Lung (tissue), 12 donors: Measurements from ENCODE around the gene POU6F1. TPM values are rescaled to one million over a fixed set of nuclear protein-coding genes. Genes with fewer than 3 reads are reported as not detected.

Source experiments
- ATAC-seq: fragments of 200-7000 bp; cut with Tn5 transposase; one replicate; pipeline ENCODE4 v1.9.1; 2020; ENCODE audit warnings: moderate number of reproducible peaks; ENCODE audit not compliant: insufficient read depth, low FRiP score
- DNase-seq, 3 donors: peaks; one replicate each; pipeline ENCODE4 v3.0.0-alpha.2; 2013 to 2017
- H3K27ac ChIP-seq, 2 donors: one replicate each; pipeline ENCODE4 v1.5.1; 2013; ENCODE audit warnings: mild to moderate bottlenecking in 2 of 2, moderate library complexity in 2 of 2, control low read depth in 1 of 2, inconsistent platforms in 1 of 2, low read depth in 1 of 2, low read length in 1 of 2
- H3K27me3 ChIP-seq, 3 donors: one replicate each; pipeline ENCODE4 v1.5.1; 2013; ENCODE audit warnings: low read length in 2 of 3; ENCODE audit not compliant: control insufficient read depth in 3 of 3, insufficient read depth in 3 of 3
- H3K36me3 ChIP-seq, 4 donors: one replicate each; pipeline ENCODE4 v1.5.1; 2013; ENCODE audit warnings: low read length in 4 of 4, mild to moderate bottlenecking in 1 of 4, moderate library complexity in 1 of 4; ENCODE audit not compliant: control insufficient read depth in 4 of 4, insufficient read depth in 4 of 4
- H3K4me1 ChIP-seq, 5 donors: one replicate each; pipeline ENCODE4 v1.5.1; 2013; ENCODE audit warnings: low read length in 5 of 5, mild to moderate bottlenecking in 2 of 5, moderate library complexity in 1 of 5; ENCODE audit not compliant: control insufficient read depth in 5 of 5, insufficient read depth in 5 of 5
- H3K4me3 ChIP-seq: one replicate; pipeline ENCODE4 v1.5.1; 2013; ENCODE audit warnings: mild to moderate bottlenecking, control low read depth, moderate library complexity
- H3K9ac ChIP-seq, 2 donors: one replicate each; pipeline ENCODE4 v1.5.1; 2013; ENCODE audit warnings: low read length in 2 of 2, control low read depth in 1 of 2; ENCODE audit not compliant: insufficient read depth in 1 of 2
- H3K9me3 ChIP-seq, 4 donors: one replicate each; pipeline ENCODE4 v1.5.1; 2013; ENCODE audit warnings: low read length in 3 of 4, mild to moderate bottlenecking in 1 of 4, moderate library complexity in 1 of 4; ENCODE audit not compliant: control insufficient read depth in 4 of 4, insufficient read depth in 3 of 4
- CTCF ChIP-seq: IDR thresholded peaks from 2 replicates; pipeline ENCODE4 v1.5.1; 2012; ENCODE audit warnings: mild to moderate bottlenecking; ENCODE audit errors: control extremely low read depth, extremely low read depth
- WGBS, 2 donors: extraction: QIAGEN DNeasy Blood & Tissue Kit; methylation state at CpG; one replicate each; pipeline ENCODE4 v1.1.7; 2013; 5-methylcytosine and 5-hydroxymethylcytosine counted together
- polyA plus RNA-seq, 2 donors: library from polyadenylated mRNA; stranded (reverse); fragments of 200-250 nt; gene quantifications; one replicate each; pipeline ENCODE4 v1.2.1, GENCODE V29; 2013
- total RNA-seq, 2 donors: library from RNA; depleted of rRNA in 1 of 2; stranded (reverse); fragments of >200 nt in 1 of 2; gene quantifications; one replicate each; pipeline ENCODE4 v1.2.1, GENCODE V29; 2014 to 2021
- donor health status: control.
- donor health status: control.
- donor health status: Bipolar disorder and iron deficiency.
- donor health status: healthy.
- donor health status: DM: yes; HTN: yes; CAD: no.

Gene POU6F1
- total and polyA plus RNA-seq, 4 donors: 3.0 to 16.1 (median 9.2) TPM

GRCh38 chr12:51183349-51183748 is 34.5 kb downstream of the POU6F1 start:
- 82 to 86% methylated on average over 3 of the region's 3 CpGs for WGBS, 2 donors
- Histone ChIP-seq H3K9ac (no peak overlapping the region), H3K27me3 (no peaks in the 10 kb centered on the region), H3K4me3 (no peak overlapping the region), H3K4me1 (peaks cover 0 to 7% (median 0%) of the 10 kb centered on the region in 5 donors), H3K9me3 (no peaks in the 10 kb centered on the region), H3K27ac (no peak overlapping the region), H3K36me3 (peaks cover 0 to 2% (median 0%) of the 10 kb centered on the region in 4 donors)
- no peak for DNase-seq
- TF ChIP-seq CTCF: no peak
- no peak for ATAC-seq

GRCh38 chr12:51181558-51181957 is 36.3 kb downstream of the POU6F1 start:
- Histone ChIP-seq H3K9ac (no peak overlapping the region), H3K4me3 (no peak overlapping the region), H3K27ac (no peak overlapping the region), H3K9me3 (no peaks in the 10 kb centered on the region), H3K4me1 (peaks cover 0 to 7% (median 0%) of the 10 kb centered on the region in 5 donors), H3K27me3 (no peaks in the 10 kb centered on the region), H3K36me3 (no peaks in the 10 kb centered on the region)
- no peak for TF ChIP-seq CTCF
- 62 to 81% methylated on average over 5 of the region's 5 CpGs for WGBS, 2 donors
- ATAC-seq (no peak), DNase-seq (no peak)

GRCh38 chr12:51177897-51178296 is 40.0 kb downstream of the POU6F1 start:
- Histone ChIP-seq H3K36me3 (no peaks in the 10 kb centered on the region), H3K27me3 (peaks cover 0 to 2% (median 0%) of the 10 kb centered on the region in 3 donors), H3K27ac (no peak overlapping the region), H3K4me1 (peaks cover 0 to 3% (median 0%) of the 10 kb centered on the region in 5 donors), H3K9ac (no peak overlapping the region), H3K9me3 (no peaks in the 10 kb centered on the region), H3K4me3 (no peak overlapping the region)
- ATAC-seq (no peak), DNase-seq (no peak)
- no peak for TF ChIP-seq CTCF
- 89 to 98% methylated on average over 2 of the region's 2 CpGs for WGBS, 2 donors

- Histone ChIP-seq H3K9ac (no peak overlapping the region), H3K4me1 (peaks cover 0 to 11% (median 3%) of the 10 kb centered on the region in 5 donors), H3K27me3 (peaks cover 0 to 2% (median 0%) of the 10 kb centered on the region in 3 donors), H3K27ac (no peak overlapping the region), H3K9me3 (no peaks in the 10 kb centered on the region), H3K36me3 (no peaks in the 10 kb centered on the region), H3K4me3 (no peak overlapping the region)
- 73 to 83% methylated on average over 1 of the region's 1 CpG for WGBS, 2 donors
- DNase-seq (no peak), ATAC-seq (no peak)
- no peak for TF ChIP-seq CTCF
These were observed 43.4 kb downstream of the POU6F1 start for GRCh38 chr12:51174501-51174900.
